HG03460 (cell line): ENCODE data around the gene LGALS16.
"Not testable (repeated sequence)": the region's sequence is repeated elsewhere in the genome, so short reads cannot be mapped to it uniquely, and the experiment has no call there.

ENCODE experiments used
- ATAC-seq: cut with Tn5 transposase; IDR thresholded peaks from one replicate; pipeline ENCODE4 v1.9.1; 2021; ENCODE audit not compliant: unreplicated experiment

LGALS16 gene, protein sequence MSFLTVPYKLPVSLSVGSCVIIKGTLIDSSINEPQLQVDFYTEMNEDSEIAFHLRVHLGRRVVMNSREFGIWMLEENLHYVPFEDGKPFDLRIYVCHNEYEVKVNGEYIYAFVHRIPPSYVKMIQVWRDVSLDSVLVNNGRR

GRCh38 chr19:39655613-39656012 lies at the start of gene LGALS16:
Gene LGALS16, plus strand, starts transcription at chr19:39655913. Its CDS starts 49 bp downstream, at chr19:39655962.
- ATAC-seq, result no peak

DNA sequence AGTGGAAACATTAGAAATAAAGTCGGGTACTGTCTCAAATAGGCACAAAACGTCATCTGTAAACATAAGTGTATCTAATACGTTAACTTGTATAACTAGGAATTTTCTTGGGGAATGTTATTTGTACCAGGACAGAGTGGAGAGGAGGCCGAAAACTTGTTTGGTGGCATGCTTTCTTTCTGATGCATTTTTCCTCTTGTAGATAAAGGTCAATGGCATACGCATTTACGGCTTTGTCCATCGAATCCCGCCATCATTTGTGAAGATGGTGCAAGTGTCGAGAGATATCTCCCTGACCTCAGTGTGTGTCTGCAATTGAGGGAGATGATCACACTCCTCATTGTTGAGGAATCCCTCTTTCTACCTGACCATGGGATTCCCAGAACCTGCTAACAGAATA lies 48.7 kb upstream of the LGALS16 start:
- no peak for ATAC-seq

DNA sequence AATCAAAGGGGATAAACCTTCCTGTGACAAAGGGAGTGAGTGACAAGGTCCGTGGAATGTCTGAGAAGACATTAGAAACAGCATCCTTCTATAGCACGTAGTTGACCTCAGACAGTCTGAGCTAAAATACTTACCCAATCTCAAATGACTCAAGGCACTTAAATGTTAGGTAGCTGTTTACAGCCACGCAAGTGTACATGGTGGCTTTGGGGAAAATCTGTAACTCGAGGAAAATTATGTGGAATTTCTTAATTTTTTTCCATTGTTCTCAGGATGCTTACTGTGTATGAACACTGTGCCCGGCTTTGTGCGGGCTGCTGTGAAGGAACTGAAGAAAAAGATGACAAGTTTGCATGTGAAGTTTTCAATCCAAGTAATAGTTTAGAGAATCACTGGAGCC lies 48.2 kb upstream of the LGALS16 start:
- ATAC-seq, result no peak

DNA sequence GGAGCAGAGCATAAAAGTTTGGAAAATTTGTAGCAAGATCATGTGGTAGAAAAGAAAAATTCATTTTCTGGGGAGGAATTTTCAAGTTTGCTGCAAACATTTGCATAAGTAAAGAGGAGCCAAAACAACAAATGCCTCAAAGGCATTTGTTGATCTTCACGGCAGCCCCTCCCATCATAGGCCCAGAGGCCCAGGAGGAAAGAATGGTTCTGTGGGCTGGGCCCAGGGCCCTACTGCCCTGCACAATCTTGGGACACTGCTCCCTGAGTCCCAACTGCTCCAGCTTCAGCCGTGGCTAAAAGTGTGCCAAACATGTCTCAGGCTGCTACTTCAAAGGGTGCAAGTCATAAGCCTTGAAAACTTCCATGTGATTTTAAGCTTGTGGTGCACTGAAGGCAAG lies 42.1 kb upstream of the LGALS16 start:
- ATAC-seq, result no peak

GRCh38 chr19:39617745-39618144 lies 38.0 kb upstream of the LGALS16 start:
- ATAC-seq, result no peak

DNA sequence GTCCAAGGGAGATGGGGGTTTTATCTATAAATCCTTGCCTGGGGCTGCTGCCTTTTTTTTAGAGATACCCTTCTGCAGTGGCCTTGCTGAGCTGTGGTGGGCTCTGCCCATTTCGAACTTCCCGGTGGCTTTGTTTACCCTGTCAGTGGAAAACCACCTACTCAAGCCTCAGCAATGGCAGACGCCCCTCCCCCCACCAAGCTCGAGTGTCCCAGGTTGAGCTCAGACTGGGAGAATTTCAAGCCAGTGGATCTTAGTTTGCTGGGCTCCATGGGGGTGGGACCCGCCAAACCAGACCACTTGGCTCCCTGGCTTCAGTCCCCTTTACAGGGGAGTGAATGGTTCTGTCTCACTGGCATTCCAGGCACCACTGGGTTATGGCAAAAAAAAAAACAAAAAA lies 31.8 kb upstream of the LGALS16 start:
- no peak for ATAC-seq

GRCh38 chr19:39627631-39628030 lies 28.1 kb upstream of the LGALS16 start:
- not testable (repeated sequence) for ATAC-seq

DNA sequence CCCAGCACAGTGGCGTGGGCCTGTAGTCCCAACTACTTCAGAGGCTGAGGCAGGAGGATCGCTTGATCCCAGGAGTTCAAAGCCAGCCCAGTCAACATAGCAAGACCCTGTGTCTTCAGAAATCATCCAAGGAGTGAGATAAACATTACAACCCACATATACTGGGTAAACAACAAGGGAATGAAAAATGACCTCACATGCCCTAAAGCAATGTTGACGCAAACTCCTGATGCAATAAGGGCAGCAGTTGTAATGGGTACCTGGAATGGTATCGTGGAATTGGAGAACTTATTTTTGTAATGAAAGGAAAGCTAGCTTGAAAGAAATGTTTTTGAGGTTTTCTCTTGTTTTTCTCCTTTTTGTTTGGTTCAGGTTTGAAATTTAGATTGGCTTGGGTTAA lies 24.5 kb upstream of the LGALS16 start:
- ATAC-seq, result no peak

GRCh38 chr19:39631626-39632025 lies 24.1 kb upstream of the LGALS16 start:
- no peak for ATAC-seq

- no peak for ATAC-seq
Measured at GRCh38 chr19:39637891-39638290, 17.8 kb upstream of the LGALS16 start.

DNA sequence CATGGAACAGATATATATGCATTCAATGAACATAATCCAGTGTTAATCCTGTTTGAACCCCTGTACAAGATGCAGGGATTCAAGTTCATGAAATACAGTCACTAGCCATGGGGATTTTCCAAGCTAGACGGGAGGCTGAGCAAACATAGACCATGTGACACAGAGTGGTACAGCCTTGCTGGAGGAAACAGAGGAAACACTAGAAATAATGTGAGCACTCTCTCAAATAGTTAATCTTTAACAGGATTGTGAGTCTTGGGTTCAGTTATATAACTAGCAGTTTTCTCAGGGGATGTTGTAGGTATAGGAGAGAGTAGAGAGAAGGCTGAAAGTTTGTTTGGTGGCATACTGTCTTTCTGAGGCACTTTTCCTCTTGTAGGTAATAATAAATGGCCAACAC lies 13.9 kb upstream of the LGALS16 start:
- ATAC-seq, result no peak

- no peak for ATAC-seq
Measured at GRCh38 chr19:39643591-39643990, 12.1 kb upstream of the LGALS16 start.

DNA sequence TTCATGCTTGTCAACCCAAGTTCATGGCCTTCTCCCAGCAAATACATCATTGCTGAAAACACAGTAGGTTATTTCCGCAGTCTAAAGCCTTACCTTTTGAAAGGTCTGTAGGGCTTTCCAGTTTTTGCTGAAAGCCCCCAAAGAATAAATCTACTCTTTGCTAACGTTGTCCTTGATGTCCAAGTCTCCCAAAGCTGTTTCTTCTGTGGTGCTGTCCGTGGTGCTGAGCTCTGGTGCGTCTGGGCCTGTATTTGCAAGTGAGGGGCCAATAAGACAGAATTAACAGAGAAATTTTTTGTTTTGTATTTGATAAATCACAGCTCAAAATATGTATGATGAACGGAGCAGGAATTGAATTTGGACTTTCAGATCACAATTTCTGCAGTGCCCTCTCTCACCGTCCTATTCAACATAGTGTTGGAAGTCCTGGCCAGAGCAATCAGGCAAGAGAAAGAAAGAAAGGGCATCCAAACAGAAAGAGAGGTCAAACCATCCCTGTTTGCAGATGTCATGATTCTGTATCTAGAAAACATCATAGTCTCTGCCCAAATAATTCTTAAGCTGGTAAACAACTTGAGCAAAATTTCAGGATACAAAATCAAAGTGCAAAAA lies 9.8 kb upstream of the LGALS16 start:
- ATAC-seq, result no peak

- no peak for ATAC-seq
Measured at GRCh38 chr19:39647918-39648317, 7.8 kb upstream of the LGALS16 start.

DNA sequence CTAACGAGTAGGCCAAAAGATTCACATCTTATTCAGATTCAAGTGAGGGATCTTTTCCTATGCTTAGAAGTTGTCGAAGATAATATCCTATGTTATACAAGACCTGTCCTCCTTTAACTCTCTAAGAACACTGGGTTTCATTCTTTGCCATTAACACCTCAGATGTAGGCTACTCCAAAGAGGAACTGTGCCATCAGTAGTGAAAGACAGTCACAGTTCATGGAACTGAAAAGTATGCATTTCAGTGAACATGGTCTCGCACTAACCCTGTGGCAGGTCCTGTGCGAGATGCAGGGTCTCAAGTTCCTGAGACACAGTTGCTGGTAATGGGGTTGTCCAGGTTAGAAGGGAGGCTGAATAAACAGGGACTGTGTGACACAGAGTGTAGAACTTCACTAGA lies 4.1 kb downstream of the LGALS16 start:
- ATAC-seq, result no peak

DNA sequence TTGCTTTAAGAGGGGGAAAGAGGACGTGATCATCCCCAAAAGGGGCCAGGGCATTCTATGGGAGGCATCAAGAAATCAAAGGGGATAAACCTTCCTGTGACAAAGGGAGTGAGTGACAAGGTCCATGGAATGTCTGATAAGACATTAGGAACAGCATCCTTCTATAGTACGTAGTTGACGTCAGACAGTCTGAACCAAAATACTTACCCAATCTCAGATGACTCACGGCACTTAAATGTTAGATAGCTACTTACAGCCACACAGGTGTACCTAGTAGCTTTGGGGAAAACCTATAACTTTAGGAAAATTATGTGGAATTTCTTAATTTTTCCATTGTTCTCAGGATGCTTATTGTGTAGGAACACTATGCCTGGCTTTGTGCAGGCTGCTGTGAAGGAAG lies 4.9 kb downstream of the LGALS16 start:
- no peak for ATAC-seq

- no peak for ATAC-seq
Measured at GRCh38 chr19:39661565-39661964, 5.9 kb downstream of the LGALS16 start.

- ATAC-seq, result not testable (repeated sequence)
Measured at GRCh38 chr19:39669860-39670259, 14.1 kb downstream of the LGALS16 start.

DNA sequence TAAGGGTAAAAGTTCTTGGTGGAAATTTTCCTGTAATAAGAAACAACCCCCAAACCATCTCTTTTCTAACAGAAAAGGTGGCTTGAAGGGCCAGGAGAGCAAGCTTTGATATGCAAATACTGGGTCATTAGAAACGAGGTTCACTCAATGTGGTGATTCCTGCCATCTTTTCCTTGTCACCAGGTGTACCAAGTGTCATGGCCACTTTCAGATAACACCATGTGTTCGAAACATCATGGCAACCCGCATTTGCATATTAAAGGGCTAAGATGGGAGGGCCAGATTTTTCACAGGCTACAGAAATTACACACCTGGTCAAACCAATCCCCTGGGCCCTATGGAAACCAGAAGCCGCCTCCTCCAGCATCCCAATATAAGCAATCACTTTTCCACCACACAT lies 15.3 kb downstream of the LGALS16 start:
- ATAC-seq, result no peak

- ATAC-seq, result no peak
Measured at GRCh38 chr19:39671739-39672363, 16.1 kb downstream of the LGALS16 start.

DNA sequence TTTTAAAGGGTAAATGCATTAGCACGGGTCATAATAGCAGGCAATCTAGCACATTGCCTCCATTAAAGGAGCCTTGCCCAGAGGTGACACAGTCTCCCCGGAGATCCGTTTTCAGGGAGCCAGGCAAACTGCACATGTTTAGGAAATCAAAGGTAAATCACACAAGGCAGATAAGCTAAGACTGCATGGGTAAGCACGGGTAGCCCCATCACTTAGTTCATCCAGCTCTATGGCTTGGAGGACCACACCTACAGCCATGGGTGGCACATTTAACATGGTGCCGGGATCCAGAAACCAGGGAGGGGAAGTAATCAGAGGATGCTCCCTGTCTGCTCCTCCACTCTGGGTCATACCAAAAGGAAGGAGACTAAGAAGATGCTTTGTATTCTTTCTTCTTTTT lies 16.8 kb downstream of the LGALS16 start:
- ATAC-seq, result no peak

GRCh38 chr19:39673862-39674261 lies 18.1 kb downstream of the LGALS16 start:
- ATAC-seq, result not testable (repeated sequence)

GRCh38 chr19:39676004-39676403 lies 20.3 kb downstream of the LGALS16 start:
- ATAC-seq, result no peak
